Tibial nerve (tissue), 4 donors: ENCODE results near the gene FBXL14. TPM values are rescaled to one million over a fixed set of nuclear protein-coding genes. Genes with fewer than 3 reads are reported as not detected.

Experiments used
- DNase-seq, 2 donors: peaks; one replicate each; pipeline ENCODE4 v3.0.0-alpha.2; 2019; ENCODE audit warnings: low spot score in 2 of 2
- H3K27ac ChIP-seq, 4 donors: fragments of 200-600 bp; sonication (generic) in 3 of 4; one replicate each; pipeline ENCODE4 v1.5.1; 2017 to 2019; ENCODE audit warnings: mild to moderate bottlenecking in 1 of 4
- H3K27me3 ChIP-seq, 2 donors: fragments of 200-600 bp; sonication (generic) in 1 of 2; one replicate each; pipeline versions ENCODE4 v1.5.1 to v1.6.0; 2017 to 2019
- H3K36me3 ChIP-seq, 3 donors: fragments of 200-600 bp; sonication (generic); one replicate each; pipeline ENCODE4 v1.5.1; 2018 to 2019
- H3K4me1 ChIP-seq, 4 donors: fragments of 200-600 bp; sonication (generic) in 3 of 4; one replicate each; pipeline ENCODE4 v1.5.1; 2017 to 2019
- H3K4me3 ChIP-seq, 4 donors: fragments of 200-600 bp; sonication (generic) in 3 of 4; one replicate each; pipeline ENCODE4 v1.5.1; 2017 to 2019; ENCODE audit warnings: mild to moderate bottlenecking in 1 of 4, moderate library complexity in 1 of 4
- H3K9me3 ChIP-seq, 4 donors: fragments of 200-600 bp; sonication (generic) in 3 of 4; one replicate each; pipeline ENCODE4 v1.5.1; 2017 to 2019
- EP300 ChIP-seq, 2 donors: sonication (generic); formaldehyde crosslinking; IDR thresholded peaks; one replicate each; pipeline ENCODE4 v1.6.1; 2017; ENCODE audit warnings: antibody characterized with exemption in 2 of 2, mild to moderate bottlenecking in 1 of 2
- POLR2A ChIP-seq, 2 donors: fragments of 450-650 bp; IDR thresholded peaks; one replicate each; pipeline ENCODE4 v1.6.1; 2017; ENCODE audit warnings: antibody characterized with exemption in 2 of 2, mild to moderate bottlenecking in 2 of 2, moderate library complexity in 2 of 2
- WGBS, 2 donors: methylation state at CpG; one replicate each; pipeline ENCODE4 v1.1.5; 2018; 5-methylcytosine and 5-hydroxymethylcytosine counted together
- total RNA-seq, 4 donors: library from RNA; depleted of rRNA; stranded (reverse); fragments of >200 nt; gene quantifications; one replicate each; pipeline ENCODE4 v1.1.0, GENCODE V29; 2016
- TF ChIP-seq, protein P1 (sequence below), 5 experiments: fragments of 200-600 bp in 3 of 5; fragments of 450-650 bp in 2 of 5; sonication (generic) in 3 of 5; IDR thresholded peaks; one replicate each; pipeline ENCODE4 v1.5.1; 2016 to 2019; ENCODE audit warnings: antibody characterized with exemption in 5 of 5, mild to moderate bottlenecking in 3 of 5, moderate library complexity in 2 of 5

The FBXL14 gene
- total RNA-seq, 4 donors from 2014 or later = 11.7 to 21.4 (median 17.3) TPM

DNA sequence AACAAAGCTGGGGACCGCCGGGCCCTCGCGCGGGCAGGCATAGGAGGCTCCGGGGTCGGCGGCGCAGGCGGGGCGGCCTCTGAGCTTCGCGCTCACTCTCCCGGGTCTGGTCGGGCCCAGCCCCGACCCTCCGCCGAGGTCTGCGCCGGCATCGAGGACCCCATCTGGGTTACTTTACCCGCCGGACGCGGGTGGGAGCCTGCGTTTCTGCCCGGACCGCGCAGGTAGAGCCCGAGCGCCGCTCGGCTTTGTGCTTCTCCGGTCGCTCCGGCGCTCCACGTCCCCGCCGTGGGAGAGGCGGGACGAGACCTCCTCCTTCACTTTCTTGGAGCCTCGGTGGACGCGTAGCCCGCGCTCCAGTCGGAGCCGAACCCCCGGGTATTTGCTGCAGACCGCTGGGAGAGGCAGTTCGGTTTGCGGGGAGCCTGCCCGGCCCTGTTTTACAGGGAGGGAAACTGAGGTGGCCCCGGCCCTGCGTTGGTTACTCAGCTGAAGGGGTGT is 63.2 kb downstream of the FBXL14 start:
- WGBS, 2 donors = 8 to 10% methylated on average over 23 to 33 of the region's 56 CpGs
- TF ChIP-seq EP300 (IDR thresholded peaks at IDR 0.05) = no peak
- TF ChIP-seq, protein P1, sequence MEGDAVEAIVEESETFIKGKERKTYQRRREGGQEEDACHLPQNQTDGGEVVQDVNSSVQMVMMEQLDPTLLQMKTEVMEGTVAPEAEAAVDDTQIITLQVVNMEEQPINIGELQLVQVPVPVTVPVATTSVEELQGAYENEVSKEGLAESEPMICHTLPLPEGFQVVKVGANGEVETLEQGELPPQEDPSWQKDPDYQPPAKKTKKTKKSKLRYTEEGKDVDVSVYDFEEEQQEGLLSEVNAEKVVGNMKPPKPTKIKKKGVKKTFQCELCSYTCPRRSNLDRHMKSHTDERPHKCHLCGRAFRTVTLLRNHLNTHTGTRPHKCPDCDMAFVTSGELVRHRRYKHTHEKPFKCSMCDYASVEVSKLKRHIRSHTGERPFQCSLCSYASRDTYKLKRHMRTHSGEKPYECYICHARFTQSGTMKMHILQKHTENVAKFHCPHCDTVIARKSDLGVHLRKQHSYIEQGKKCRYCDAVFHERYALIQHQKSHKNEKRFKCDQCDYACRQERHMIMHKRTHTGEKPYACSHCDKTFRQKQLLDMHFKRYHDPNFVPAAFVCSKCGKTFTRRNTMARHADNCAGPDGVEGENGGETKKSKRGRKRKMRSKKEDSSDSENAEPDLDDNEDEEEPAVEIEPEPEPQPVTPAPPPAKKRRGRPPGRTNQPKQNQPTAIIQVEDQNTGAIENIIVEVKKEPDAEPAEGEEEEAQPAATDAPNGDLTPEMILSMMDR (IDR thresholded peaks at IDR 0.05) = no peak
- TF ChIP-seq POLR2A (IDR thresholded peaks at IDR 0.05) = no peak
- H3K9me3 ChIP-seq = no peaks in the 10 kb centered on the region
- H3K27ac ChIP-seq = no peak overlapping the region
- peak overlapping the region; percentile 36 to 63 (median 46) for H3K4me3 ChIP-seq
- H3K27me3 ChIP-seq = peaks cover 2 to 64% of the 10 kb centered on the region in 2 donors
- DNase-seq = no peak
- peaks cover 0 to 20% (median 4%) of the 10 kb centered on the region in 4 donors for H3K4me1 ChIP-seq
- no peaks in the 10 kb centered on the region for H3K36me3 ChIP-seq

- Histone ChIP-seq H3K4me3 (peak overlapping the region; percentile 43 to 63 (median 50)), H3K27ac (peak overlapping the region in 1 of 4 donors; percentile 11), H3K9me3 (no peaks in the 10 kb centered on the region), H3K36me3 (no peaks in the 10 kb centered on the region), H3K4me1 (peaks cover 0 to 20% (median 4%) of the 10 kb centered on the region in 4 donors), H3K27me3 (peaks cover 2 to 59% of the 10 kb centered on the region in 2 donors)
- TF ChIP-seq EP300 (IDR thresholded peaks at IDR 0.05) (no peak), POLR2A (IDR thresholded peaks at IDR 0.05) (no peak)
- TF ChIP-seq, protein P1 (IDR thresholded peaks at IDR 0.05) = no peak
- 0 to 1% methylated on average over 20 to 28 of the region's 99 CpGs for WGBS, 2 donors
- no peak for DNase-seq
Measured at GRCh38 chr12:1530592-1531152, 63.7 kb downstream of the FBXL14 start.

- peaks cover 0 to 20% (median 4%) of the 10 kb centered on the region in 4 donors for H3K4me1 ChIP-seq
- H3K9me3 ChIP-seq = no peaks in the 10 kb centered on the region
- TF ChIP-seq, protein P1 (IDR thresholded peaks at IDR 0.05) = no peak
- TF ChIP-seq EP300 (IDR thresholded peaks at IDR 0.05) (no peak), POLR2A (IDR thresholded peaks at IDR 0.05) (no peak)
- no peak for DNase-seq
- H3K27ac ChIP-seq = peak overlapping the region in 1 of 4 donors; percentile 11
- H3K36me3 ChIP-seq = no peaks in the 10 kb centered on the region
- WGBS, 2 donors = 3 to 7% methylated on average over 22 to 63 of the region's 101 CpGs
- H3K4me3 ChIP-seq = peak overlapping the region; percentile 29 to 63 (median 42)
- peaks cover 2 to 62% of the 10 kb centered on the region in 2 donors for H3K27me3 ChIP-seq
Measured at GRCh38 chr12:1529862-1530591, 64.4 kb downstream of the FBXL14 start.

DNA sequence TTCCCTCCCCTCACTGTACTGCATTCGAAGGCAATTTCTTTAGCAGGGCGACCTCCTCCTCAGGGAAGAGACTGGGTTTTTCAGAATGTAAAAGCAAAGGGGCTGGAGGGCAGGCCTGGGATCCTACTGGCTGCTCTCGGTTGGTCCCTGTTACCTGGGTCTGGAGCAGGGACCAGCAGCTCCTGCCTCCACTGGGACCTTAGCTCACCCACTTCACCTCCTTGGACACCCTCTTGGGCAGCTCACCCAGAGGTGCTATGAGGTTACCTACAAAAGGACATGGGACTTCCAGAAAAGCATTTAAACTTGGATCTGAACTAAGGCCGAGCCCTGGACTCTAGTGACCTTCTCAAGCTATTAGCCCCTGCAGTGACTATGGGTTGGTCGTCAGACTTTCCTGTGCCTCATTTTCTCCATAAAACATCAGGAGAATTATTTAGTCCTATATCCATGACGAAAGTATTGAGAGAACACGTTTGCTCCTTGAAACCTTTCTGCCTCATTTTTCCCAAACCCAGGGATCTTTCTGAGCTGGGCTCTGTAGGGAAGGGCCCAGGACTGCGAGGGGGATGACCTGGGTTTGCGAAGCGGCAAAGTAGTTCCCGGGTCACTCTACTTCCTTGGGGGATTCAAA is 65.0 kb downstream of the FBXL14 start:
- no peak for TF ChIP-seq POLR2A (IDR thresholded peaks at IDR 0.05)
- TF ChIP-seq EP300 (IDR thresholded peaks at IDR 0.05) = no peak
- TF ChIP-seq, protein P1 (IDR thresholded peaks at IDR 0.05) = no peak
- Histone ChIP-seq H3K4me1 (peaks cover 0 to 20% (median 4%) of the 10 kb centered on the region in 4 donors), H3K27me3 (peaks cover 2 to 60% of the 10 kb centered on the region in 2 donors), H3K27ac (no peak overlapping the region), H3K4me3 (peak overlapping the region in 3 of 4 donors; percentile 30 to 63 (median 53)), H3K9me3 (no peaks in the 10 kb centered on the region), H3K36me3 (no peaks in the 10 kb centered on the region)
- DNase-seq = no peak
- 59 to 61% methylated on average over 11 of the region's 11 CpGs for WGBS, 2 donors
